K562 (cell line): ENCODE results near the gene ZNF610. TPM values are rescaled to one million over a fixed set of nuclear protein-coding genes. Genes with fewer than 3 reads are reported as not detected.
A peak's percentile ranks its signal among the peaks of the same experiment; 100 is the strongest.

Experiments
- C11orf30 ChIP-seq: fragments of 450-650 bp; IDR thresholded peaks from 2 replicates; pipeline ENCODE4 v1.6.1; 2016; ENCODE audit warnings: low read depth, mild to moderate bottlenecking
- DDX20 ChIP-seq: fragments of 450-650 bp; IDR thresholded peaks from 2 replicates; pipeline ENCODE4 v1.6.1; 2016; ENCODE audit warnings: missing genetic modification characterization, low read depth, mild to moderate bottlenecking, missing compliant biosample characterization, moderate library complexity
- FOS ChIP-seq: IDR thresholded peaks from 3 replicates; pipeline ENCODE4 v1.6.1; 2011; ENCODE audit not compliant: insufficient read length; ENCODE audit errors: extremely low read depth
- GATAD2B ChIP-seq: fragments of 450-650 bp; IDR thresholded peaks from 2 replicates; pipeline ENCODE4 v1.6.1; 2017; ENCODE audit warnings: mild to moderate bottlenecking, borderline replicate concordance
- IRF2 ChIP-seq: sonication (generic); formaldehyde crosslinking; IDR thresholded peaks from 2 replicates; pipeline ENCODE4 v1.8.1; 2022; ENCODE audit warnings: mild to moderate bottlenecking, missing genetic modification reagents
- JUN ChIP-seq, 2 experiments: sonication (generic) in 1 of 2; formaldehyde crosslinking in 1 of 2; IDR thresholded peaks; 2 replicates each; pipeline versions ENCODE4 v1.6.1 to v1.8.0; 2012 to 2022; ENCODE audit warnings: borderline replicate concordance in 2 of 2, mild to moderate bottlenecking in 2 of 2, improper control_type of control experiment in 1 of 2, low read depth in 1 of 2, low read length in 1 of 2, missing genetic modification reagents in 1 of 2
- MEF2D ChIP-seq: conservative IDR thresholded peaks from 2 replicates; pipeline ENCODE4 v1.6.1; 2016; ENCODE audit warnings: low read depth, missing genetic modification characterization, missing compliant biosample characterization
- MYC ChIP-seq, 2 experiments: fragments of 250-450 bp in 1 of 2; sonication (Bioruptor Pico) in 1 of 2; IDR thresholded peaks; 2 replicates each; pipeline versions ENCODE4 v1.5.1 to v1.6.1; 2012 to 2021; ENCODE audit warnings: low read depth in 2 of 2, borderline replicate concordance in 1 of 2, improper control_type of control experiment in 1 of 2, low read length in 1 of 2, mild to moderate bottlenecking in 1 of 2, moderate library complexity in 1 of 2
- POLR2G ChIP-seq: fragments of 200-400 bp; formaldehyde crosslinking; IDR thresholded peaks from 2 replicates; pipeline ENCODE4 v1.6.1; 2017; ENCODE audit warnings: low read depth, mild to moderate bottlenecking, antibody characterized with exemption, low read length, moderate library complexity
- RB1 ChIP-seq: fragments of 450-650 bp; IDR thresholded peaks from 2 replicates; pipeline ENCODE4 v1.6.1; 2017; ENCODE audit warnings: low read depth, mild to moderate bottlenecking
- RBM25 ChIP-seq: fragments of 200-400 bp; formaldehyde crosslinking; IDR thresholded peaks from 2 replicates; pipeline ENCODE4 v1.6.1; 2018; ENCODE audit warnings: low read length, low read depth, moderate library complexity; ENCODE audit not compliant: severe bottlenecking
- SIN3A ChIP-seq, 2 experiments: fragments of 150-350 bp in 1 of 2; IDR thresholded peaks; 2 replicates each; pipeline ENCODE4 v1.6.1; 2011 to 2016; ENCODE audit warnings: borderline replicate concordance in 2 of 2, low read depth in 2 of 2, low read length in 2 of 2, mild to moderate bottlenecking in 2 of 2, moderate library complexity in 2 of 2; ENCODE audit not compliant: control insufficient read depth in 1 of 2
- TAF1 ChIP-seq: IDR thresholded peaks from 2 replicates; pipeline ENCODE4 v1.6.1; 2011; ENCODE audit warnings: mild to moderate bottlenecking, low read length, moderate library complexity; ENCODE audit not compliant: insufficient read depth, control insufficient read depth, severe bottlenecking; ENCODE audit errors: extremely low read depth
- TAF7 ChIP-seq: fragments of 450-650 bp; IDR thresholded peaks from 2 replicates; pipeline ENCODE4 v1.6.1; 2016; ENCODE audit warnings: missing genetic modification characterization, missing compliant biosample characterization
- ZNF175 ChIP-seq: fragments of 200-800 bp; sonication (Bioruptor generic); IDR thresholded peaks from 2 replicates; pipeline ENCODE4 v1.6.1; 2016; ENCODE audit warnings: low read depth, mild to moderate bottlenecking, missing genetic modification characterization, missing compliant biosample characterization
- ZNF3 ChIP-seq: fragments of 250-450 bp; sonication (Bioruptor Pico); IDR thresholded peaks from 2 replicates; pipeline ENCODE4 v1.5.0; 2021; ENCODE audit warnings: mild to moderate bottlenecking, moderate library complexity
- ZNF696 ChIP-seq: fragments of 250-450 bp; sonication (Bioruptor Pico); conservative IDR thresholded peaks from 2 replicates; pipeline ENCODE4 v1.4.0; 2020; ENCODE audit warnings: mild to moderate bottlenecking, moderate library complexity
- ZNF76 ChIP-seq: fragments of 250-450 bp; sonication (Bioruptor Pico); IDR thresholded peaks from 2 replicates; pipeline ENCODE4 v1.4.0; 2020; ENCODE audit warnings: mild to moderate bottlenecking, moderate library complexity, borderline replicate concordance
- polyA plus RNA-seq, 8 experiments: library from polyadenylated mRNA; depleted of rRNA in 4 of 8; stranded (reverse) in 5 of 8; unstranded in 3 of 8; fragments of >200 nt; fragmentation: Nextera tagmentation in 2 of 8; fragmentation: Illumina TruSeq in 1 of 8; extraction: Ambion mirVana in 2 of 8; extraction: Trizol in 1 of 8; gene quantifications; 2 replicates each; pipeline versions ENCODE4 v1.2.1 to v1.2.3, GENCODE V29; 2011 to 2014; ENCODE audit warnings: inconsistent platforms in 1 of 8, missing spikeins in 1 of 8
- total RNA-seq, 7 experiments: library from RNA; depleted of rRNA in 6 of 7; stranded (reverse); fragments of >200 nt in 6 of 7; fragmentation: Illumina TruSeq in 2 of 7; extraction: Trizol in 2 of 7; gene quantifications; 2 replicates each; pipeline versions ENCODE4 v1.2.1 to v1.2.3, GENCODE V29; 2011 to 2021; ENCODE audit warnings: low replicate concordance in 1 of 7
- TF ChIP-seq, protein P1 (sequence below): fragments of 450-650 bp; IDR thresholded peaks from 2 replicates; pipeline ENCODE4 v1.6.1; 2014; ENCODE audit warnings: low read depth, mild to moderate bottlenecking, moderate library complexity, borderline replicate concordance
- TF ChIP-seq, protein P2 (sequence below), 3 experiments: fragments of 200-800 bp in 1 of 3; fragments of 250-450 bp in 1 of 3; fragments of 450-650 bp in 1 of 3; sonication (Bioruptor Pico) in 1 of 3; sonication (Bioruptor generic) in 1 of 3; formaldehyde crosslinking in 1 of 3; IDR thresholded peaks; 2 replicates each; pipeline versions ENCODE4 v1.6.1 to v1.8.0; 2016 to 2022; ENCODE audit warnings: mild to moderate bottlenecking in 2 of 3, missing genetic modification characterization in 2 of 3, missing compliant biosample characterization in 1 of 3, moderate library complexity in 1 of 3

The ZNF610 gene
- total and polyA plus RNA-seq, 9 of the 15 experiments (the other 6 are each of a cell fraction or from before 2014, with no cell fraction given) = not detected

DNA sequence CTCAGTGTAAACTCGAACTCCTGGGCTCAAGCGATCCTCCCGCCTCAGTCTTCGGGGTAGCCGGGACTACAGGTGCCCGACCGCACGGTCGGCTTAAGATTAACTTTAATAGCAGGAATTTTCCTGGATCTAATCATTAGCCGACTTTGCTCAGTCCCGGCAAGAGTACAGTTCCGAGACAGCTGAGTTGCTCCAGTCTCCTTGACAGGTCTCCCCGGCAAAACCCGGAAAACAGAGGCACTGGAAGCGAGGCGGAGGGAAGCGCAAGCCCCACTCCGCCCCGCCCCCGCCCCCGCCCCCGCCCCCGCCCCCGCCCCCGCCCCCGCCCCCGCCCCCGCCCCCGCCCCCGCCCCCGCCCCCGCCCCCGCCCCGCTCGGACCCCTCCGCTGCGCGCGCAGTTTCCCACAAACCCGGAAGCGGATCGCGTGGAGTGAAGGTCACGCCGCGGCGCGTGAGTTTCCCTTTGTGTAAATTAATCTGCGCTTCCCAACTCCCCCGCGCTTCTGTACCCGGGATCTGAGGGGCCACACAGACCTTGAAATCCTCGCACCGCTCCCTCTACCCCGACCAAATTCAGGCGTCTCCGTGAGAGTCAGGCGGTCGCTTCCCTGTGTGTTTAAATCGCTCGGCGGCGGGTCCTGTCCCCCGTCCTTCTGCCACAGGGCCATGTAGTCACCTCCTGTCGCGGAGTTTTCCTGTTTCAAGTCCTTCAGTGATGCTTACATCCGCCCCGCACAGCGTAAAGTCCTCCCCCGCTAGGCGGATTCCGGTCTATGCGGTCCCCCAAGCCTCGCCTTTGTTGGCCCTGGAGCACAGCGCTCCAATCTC lies 39.1 kb upstream of the ZNF610 start, which contains the start of gene ZNF480 (continued):
- TF ChIP-seq, protein P1, sequence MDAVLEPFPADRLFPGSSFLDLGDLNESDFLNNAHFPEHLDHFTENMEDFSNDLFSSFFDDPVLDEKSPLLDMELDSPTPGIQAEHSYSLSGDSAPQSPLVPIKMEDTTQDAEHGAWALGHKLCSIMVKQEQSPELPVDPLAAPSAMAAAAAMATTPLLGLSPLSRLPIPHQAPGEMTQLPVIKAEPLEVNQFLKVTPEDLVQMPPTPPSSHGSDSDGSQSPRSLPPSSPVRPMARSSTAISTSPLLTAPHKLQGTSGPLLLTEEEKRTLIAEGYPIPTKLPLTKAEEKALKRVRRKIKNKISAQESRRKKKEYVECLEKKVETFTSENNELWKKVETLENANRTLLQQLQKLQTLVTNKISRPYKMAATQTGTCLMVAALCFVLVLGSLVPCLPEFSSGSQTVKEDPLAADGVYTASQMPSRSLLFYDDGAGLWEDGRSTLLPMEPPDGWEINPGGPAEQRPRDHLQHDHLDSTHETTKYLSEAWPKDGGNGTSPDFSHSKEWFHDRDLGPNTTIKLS = no peak
- TF ChIP-seq ZNF175 (CRISPR knock-in tag) (no peak), ZNF3 (no peak), JUN (IDR thresholded peaks at IDR 0.05; ENCODE audit: borderline replicate concordance, low read depth, low read length) (no peak), JUN (CRISPR knock-in tag; IDR thresholded peaks at IDR 0.05; ENCODE audit: borderline replicate concordance) (no peak), DDX20 (tag) (no peak), MYC (IDR thresholded peaks at IDR 0.05; ENCODE audit: low read depth, low read length) (peak; percentile 82), MYC (CRISPR knock-in tag; IDR thresholded peaks at IDR 0.05; ENCODE audit: borderline replicate concordance, low read depth) (no peak; the same call in 1 of the 2 replicates), MEF2D (tag) (no peak), ZNF696 (CRISPR knock-in tag) (no peak), RB1 (0 out of 2 replicates have a peak, but pooled peaks have one; percentile 13), TAF1 (peak; percentile 44), IRF2 (CRISPR knock-in tag) (no peak), SIN3A (IDR thresholded peaks at IDR 0.05; ENCODE audit: borderline replicate concordance in 2 of 2, control insufficient read depth in 1 of 2, low read depth in 2 of 2, low read length in 2 of 2) (peak in 1 of 2 experiments; percentile 25; a peak in 1 of 4 replicates), C11orf30 (no peak), POLR2G (peak; percentile 79), ZNF76 (no peak), RBM25 (no peak), GATAD2B (no peak), TAF7 (tag) (peak; percentile 46; the same call in 1 of the 2 replicates), FOS (no peak)
- TF ChIP-seq, protein P2, sequence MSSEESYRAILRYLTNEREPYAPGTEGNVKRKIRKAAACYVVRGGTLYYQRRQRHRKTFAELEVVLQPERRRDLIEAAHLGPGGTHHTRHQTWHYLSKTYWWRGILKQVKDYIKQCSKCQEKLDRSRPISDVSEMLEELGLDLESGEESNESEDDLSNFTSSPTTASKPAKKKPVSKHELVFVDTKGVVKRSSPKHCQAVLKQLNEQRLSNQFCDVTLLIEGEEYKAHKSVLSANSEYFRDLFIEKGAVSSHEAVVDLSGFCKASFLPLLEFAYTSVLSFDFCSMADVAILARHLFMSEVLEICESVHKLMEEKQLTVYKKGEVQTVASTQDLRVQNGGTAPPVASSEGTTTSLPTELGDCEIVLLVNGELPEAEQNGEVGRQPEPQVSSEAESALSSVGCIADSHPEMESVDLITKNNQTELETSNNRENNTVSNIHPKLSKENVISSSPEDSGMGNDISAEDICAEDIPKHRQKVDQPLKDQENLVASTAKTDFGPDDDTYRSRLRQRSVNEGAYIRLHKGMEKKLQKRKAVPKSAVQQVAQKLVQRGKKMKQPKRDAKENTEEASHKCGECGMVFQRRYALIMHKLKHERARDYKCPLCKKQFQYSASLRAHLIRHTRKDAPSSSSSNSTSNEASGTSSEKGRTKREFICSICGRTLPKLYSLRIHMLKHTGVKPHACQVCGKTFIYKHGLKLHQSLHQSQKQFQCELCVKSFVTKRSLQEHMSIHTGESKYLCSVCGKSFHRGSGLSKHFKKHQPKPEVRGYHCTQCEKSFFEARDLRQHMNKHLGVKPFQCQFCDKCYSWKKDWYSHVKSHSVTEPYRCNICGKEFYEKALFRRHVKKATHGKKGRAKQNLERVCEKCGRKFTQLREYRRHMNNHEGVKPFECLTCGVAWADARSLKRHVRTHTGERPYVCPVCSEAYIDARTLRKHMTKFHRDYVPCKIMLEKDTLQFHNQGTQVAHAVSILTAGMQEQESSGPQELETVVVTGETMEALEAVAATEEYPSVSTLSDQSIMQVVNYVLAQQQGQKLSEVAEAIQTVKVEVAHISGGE (CRISPR knock-in tag; IDR thresholded peaks at IDR 0.05) = 0 out of 6 replicates have a peak, but pooled peaks of 1 of the 3 experiments have one; percentile 23
